Adrenal gland (tissue), 5 donors: ENCODE data around the gene HSD3B2.
A peak's percentile ranks its signal among the peaks of the same experiment; 100 is the strongest.

Experiments used
- POLR2A ChIP-seq, 2 donors: fragments of 450-650 bp; IDR thresholded peaks; one replicate each; pipeline ENCODE4 v1.6.1; 2017; ENCODE audit warnings: antibody characterized with exemption in 2 of 2, mild to moderate bottlenecking in 2 of 2, moderate library complexity in 1 of 2
- TF ChIP-seq, protein P1 (sequence below), 6 experiments: fragments of 450-650 bp in 4 of 6; fragments of 200-600 bp in 2 of 6; sonication (generic) in 1 of 6; IDR thresholded peaks; 1 replicate in 5 of 6; 2 replicates in 1 of 6; pipeline versions ENCODE4 v1.5.1 to v1.8.0; 2016 to 2021; ENCODE audit warnings: antibody characterized with exemption in 6 of 6, mild to moderate bottlenecking in 2 of 6, moderate library complexity in 1 of 6
- donor health status: DM: no; HTN: no; CAD: no.

DNA sequence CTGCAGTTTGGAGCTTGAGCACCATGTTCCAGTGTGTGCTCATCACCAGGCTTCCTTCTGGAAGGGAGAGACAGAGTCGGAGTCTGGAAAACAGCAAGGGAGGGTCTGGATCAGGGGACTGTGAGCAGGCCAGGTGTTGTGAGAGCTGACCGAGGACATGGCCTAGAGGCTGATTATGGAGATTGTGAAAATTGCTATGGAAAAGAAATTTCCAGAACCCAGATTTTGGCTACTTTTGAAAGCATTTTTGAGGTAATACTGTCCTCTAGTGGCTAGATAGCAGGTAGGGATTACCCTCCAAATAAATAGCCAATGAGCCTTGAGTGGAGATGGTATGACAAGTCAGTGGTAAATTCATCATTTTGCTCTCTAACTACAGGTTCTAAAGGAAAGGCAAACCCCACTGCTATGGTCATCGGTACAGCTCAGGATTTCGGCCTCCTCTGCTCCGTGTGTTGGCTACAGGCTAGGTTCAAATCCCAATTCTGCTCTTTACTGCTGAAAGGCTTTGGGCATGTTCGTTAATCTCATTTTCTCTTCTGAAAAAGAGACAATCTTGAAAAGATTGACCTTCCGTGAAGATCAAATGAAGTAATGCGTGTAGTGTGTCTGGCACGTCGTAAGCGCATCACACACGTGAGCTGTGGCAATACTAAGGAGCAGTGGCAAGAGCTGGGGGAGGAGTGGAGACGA is 47.4 kb upstream of the HSD3B2 start:
- TF ChIP-seq, protein P1, sequence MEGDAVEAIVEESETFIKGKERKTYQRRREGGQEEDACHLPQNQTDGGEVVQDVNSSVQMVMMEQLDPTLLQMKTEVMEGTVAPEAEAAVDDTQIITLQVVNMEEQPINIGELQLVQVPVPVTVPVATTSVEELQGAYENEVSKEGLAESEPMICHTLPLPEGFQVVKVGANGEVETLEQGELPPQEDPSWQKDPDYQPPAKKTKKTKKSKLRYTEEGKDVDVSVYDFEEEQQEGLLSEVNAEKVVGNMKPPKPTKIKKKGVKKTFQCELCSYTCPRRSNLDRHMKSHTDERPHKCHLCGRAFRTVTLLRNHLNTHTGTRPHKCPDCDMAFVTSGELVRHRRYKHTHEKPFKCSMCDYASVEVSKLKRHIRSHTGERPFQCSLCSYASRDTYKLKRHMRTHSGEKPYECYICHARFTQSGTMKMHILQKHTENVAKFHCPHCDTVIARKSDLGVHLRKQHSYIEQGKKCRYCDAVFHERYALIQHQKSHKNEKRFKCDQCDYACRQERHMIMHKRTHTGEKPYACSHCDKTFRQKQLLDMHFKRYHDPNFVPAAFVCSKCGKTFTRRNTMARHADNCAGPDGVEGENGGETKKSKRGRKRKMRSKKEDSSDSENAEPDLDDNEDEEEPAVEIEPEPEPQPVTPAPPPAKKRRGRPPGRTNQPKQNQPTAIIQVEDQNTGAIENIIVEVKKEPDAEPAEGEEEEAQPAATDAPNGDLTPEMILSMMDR (IDR thresholded peaks at IDR 0.05) = peak; percentile 85 to 99 (median 96)
- no peak for TF ChIP-seq POLR2A (IDR thresholded peaks at IDR 0.05)
